H1 (cell line): ENCODE results near the gene TP53I3.

Experiments
- BRCA1 ChIP-seq: IDR thresholded peaks from 2 replicates; pipeline ENCODE4 v1.6.1; 2012; ENCODE audit warnings: low read depth, low read length, improper control_type of control experiment
- CREB1 ChIP-seq: IDR thresholded peaks from 2 replicates; pipeline ENCODE4 v1.6.1; 2012; ENCODE audit warnings: inconsistent platforms
- E2F6 ChIP-seq: IDR thresholded peaks from 2 replicates; pipeline ENCODE4 v1.6.1; 2012; ENCODE audit warnings: inconsistent platforms
- EP300 ChIP-seq, 2 experiments: IDR thresholded peaks; 1 replicate in 1 of 2; 2 replicates in 1 of 2; pipeline ENCODE4 v1.6.1; 2011 to 2012; ENCODE audit warnings: low read depth in 2 of 2, low read length in 2 of 2, mild to moderate bottlenecking in 2 of 2, borderline replicate concordance in 1 of 2, inconsistent platforms in 1 of 2, moderate library complexity in 1 of 2
- GABPA ChIP-seq: IDR thresholded peaks from 2 replicates; pipeline ENCODE4 v1.6.1; 2011; ENCODE audit warnings: mild to moderate bottlenecking, low read length, moderate library complexity, borderline replicate concordance; ENCODE audit not compliant: insufficient read depth
- JUN ChIP-seq: IDR thresholded peaks from 2 replicates; pipeline ENCODE4 v1.6.1; 2011; ENCODE audit warnings: low read depth, mild to moderate bottlenecking, improper control_type of control experiment, low read length
- POLR2A ChIP-seq, 2 experiments: IDR thresholded peaks; 1 replicate in 1 of 2; 2 replicates in 1 of 2; pipeline ENCODE4 v1.6.1; 2011; ENCODE audit warnings: low read depth in 2 of 2, low read length in 2 of 2, mild to moderate bottlenecking in 2 of 2; ENCODE audit errors: control extremely low read depth in 1 of 2
- POLR2AphosphoS5 ChIP-seq: IDR thresholded peaks from 2 replicates; pipeline ENCODE4 v1.6.1; 2011; ENCODE audit warnings: low read depth, low read length
- ZNF274 ChIP-seq: IDR thresholded peaks from 2 replicates; pipeline ENCODE4 v1.7.0; 2012; ENCODE audit warnings: low read length, borderline replicate concordance; ENCODE audit errors: extremely low read depth

- no peak for TF ChIP-seq E2F6
- TF ChIP-seq CREB1: no peak
- no peak for TF ChIP-seq POLR2A (IDR thresholded peaks at IDR 0.05; ENCODE audit: control extremely low read depth in 1 of 2, low read depth in 2 of 2, low read length in 2 of 2)
- TF ChIP-seq GABPA: no peak
- TF ChIP-seq BRCA1: no peak
- TF ChIP-seq JUN: no peak
- TF ChIP-seq ZNF274: no peak
- no peak for TF ChIP-seq EP300 (IDR thresholded peaks at IDR 0.05; ENCODE audit: borderline replicate concordance in 1 of 2, low read depth in 2 of 2, low read length in 2 of 2)
- no peak for TF ChIP-seq POLR2AphosphoS5
These were observed 22.2 kb upstream of the TP53I3 start for GRCh38 chr2:24106786-24107185.
